Karpas-422 (cell line): Measurements from ENCODE around the gene MACROD2. TPM values are rescaled to one million over a fixed set of nuclear protein-coding genes. Genes with fewer than 3 reads are reported as not detected.

Experiments used
- DNase-seq: peaks from one replicate; pipeline ENCODE4 v3.0.0-alpha.2; 2015
- H2AFZ ChIP-seq: fragments of 200-600 bp; sonication (generic); 2 replicates; pipeline ENCODE4 v1.6.1; 2014; ENCODE audit warnings: antibody characterized with exemption, low read length, mixed read lengths
- H3K27ac ChIP-seq: fragments of 200-600 bp; sonication (generic); 2 replicates; pipeline ENCODE4 v1.5.1; 2014; ENCODE audit warnings: mild to moderate bottlenecking, low read length, moderate library complexity
- H3K27me3 ChIP-seq: fragments of 200-600 bp; sonication (generic); 2 replicates; pipeline ENCODE4 v1.6.1; 2014; ENCODE audit warnings: low read length, mixed read lengths
- H3K36me3 ChIP-seq: fragments of 200-600 bp; sonication (generic); 2 replicates; pipeline ENCODE4 v1.6.1; 2014; ENCODE audit warnings: low read length, mixed read lengths; ENCODE audit not compliant: insufficient read depth
- H3K4me1 ChIP-seq: fragments of 200-600 bp; sonication (generic); 2 replicates; pipeline ENCODE4 v1.6.1; 2014; ENCODE audit warnings: mild to moderate bottlenecking, low read length, mixed read lengths
- H3K4me2 ChIP-seq: fragments of 200-600 bp; sonication (generic); 2 replicates; pipeline ENCODE4 v1.6.1; 2014; ENCODE audit warnings: low read length, low read depth, mild to moderate bottlenecking; ENCODE audit not compliant: poor library complexity, severe bottlenecking
- H3K4me3 ChIP-seq: fragments of 200-600 bp; sonication (generic); 2 replicates; pipeline ENCODE4 v1.5.1; 2014; ENCODE audit warnings: mild to moderate bottlenecking, antibody characterized with exemption, low read length, mixed read lengths
- H3K79me2 ChIP-seq: fragments of 200-600 bp; sonication (generic); 2 replicates; pipeline ENCODE4 v1.6.1; 2014; ENCODE audit warnings: mild to moderate bottlenecking, low read length, mixed read lengths
- H3K9ac ChIP-seq: fragments of 200-600 bp; sonication (generic); 2 replicates; pipeline ENCODE4 v1.6.0; 2014; ENCODE audit warnings: low read length
- H3K9me2 ChIP-seq: fragments of 200-600 bp; sonication (generic), shearing (Covaris generic); replicated peaks from 2 replicates; pipeline ENCODE4 v1.6.0; 2014; ENCODE audit warnings: mild to moderate bottlenecking, low read length, moderate library complexity; ENCODE audit not compliant: insufficient read depth
- H3K9me3 ChIP-seq: fragments of 300-700, 200-600 bp; sonication (generic); 2 replicates; pipeline ENCODE4 v1.6.1; 2014; ENCODE audit warnings: low read length, mixed read lengths
- H4K20me1 ChIP-seq: fragments of 200-600 bp; sonication (generic); 2 replicates; pipeline ENCODE4 v1.6.1; 2014; ENCODE audit warnings: mild to moderate bottlenecking, antibody characterized with exemption, low read length, low read depth; ENCODE audit not compliant: insufficient read depth
- total RNA-seq: library from RNA; depleted of rRNA; stranded (reverse); fragments of >200 nt; shearing (Covaris generic); gene quantifications from 2 replicates; pipeline ENCODE4 v1.2.3, GENCODE V29; 2014; ENCODE audit warnings: low replicate concordance

The MACROD2 gene
- total RNA-seq, 1 experiment from 2014 or later = 0.15 TPM

DNA sequence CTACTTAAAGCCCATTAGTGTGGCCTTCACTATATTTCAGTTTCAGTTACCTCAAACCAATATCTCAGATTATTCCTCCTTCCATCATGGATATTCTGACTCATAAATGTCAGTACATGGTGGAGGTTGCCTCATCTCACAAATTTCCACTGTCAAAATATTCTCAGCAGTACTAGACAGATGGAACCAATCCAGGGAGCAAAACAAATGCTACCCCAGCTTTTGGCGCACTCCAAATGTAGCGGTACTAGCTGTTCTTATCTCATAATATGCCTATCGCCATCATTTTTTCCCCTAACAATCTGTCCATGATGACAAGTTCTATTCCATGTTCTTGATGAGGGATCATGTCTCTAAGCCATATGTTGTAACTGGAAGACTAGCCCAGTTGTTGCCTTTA is 1551.8 kb downstream of the MACROD2 start:
- Histone ChIP-seq H4K20me1 (no peaks in the 10 kb centered on the region), H3K4me1 (no peaks in the 10 kb centered on the region), H3K27ac (no peak overlapping the region), H3K4me3 (no peak overlapping the region), H3K27me3 (no peaks in the 10 kb centered on the region), H2AFZ (no peak overlapping the region), H3K9me3 (peaks cover under 1% of the 10 kb centered on the region; the same call in 1 of the 2 replicates), H3K9ac (no peak overlapping the region), H3K36me3 (no peaks in the 10 kb centered on the region), H3K79me2 (no peaks in the 10 kb centered on the region), H3K9me2 (no peaks in the 10 kb centered on the region), H3K4me2 (no peak overlapping the region)
- DNase-seq = no peak

DNA sequence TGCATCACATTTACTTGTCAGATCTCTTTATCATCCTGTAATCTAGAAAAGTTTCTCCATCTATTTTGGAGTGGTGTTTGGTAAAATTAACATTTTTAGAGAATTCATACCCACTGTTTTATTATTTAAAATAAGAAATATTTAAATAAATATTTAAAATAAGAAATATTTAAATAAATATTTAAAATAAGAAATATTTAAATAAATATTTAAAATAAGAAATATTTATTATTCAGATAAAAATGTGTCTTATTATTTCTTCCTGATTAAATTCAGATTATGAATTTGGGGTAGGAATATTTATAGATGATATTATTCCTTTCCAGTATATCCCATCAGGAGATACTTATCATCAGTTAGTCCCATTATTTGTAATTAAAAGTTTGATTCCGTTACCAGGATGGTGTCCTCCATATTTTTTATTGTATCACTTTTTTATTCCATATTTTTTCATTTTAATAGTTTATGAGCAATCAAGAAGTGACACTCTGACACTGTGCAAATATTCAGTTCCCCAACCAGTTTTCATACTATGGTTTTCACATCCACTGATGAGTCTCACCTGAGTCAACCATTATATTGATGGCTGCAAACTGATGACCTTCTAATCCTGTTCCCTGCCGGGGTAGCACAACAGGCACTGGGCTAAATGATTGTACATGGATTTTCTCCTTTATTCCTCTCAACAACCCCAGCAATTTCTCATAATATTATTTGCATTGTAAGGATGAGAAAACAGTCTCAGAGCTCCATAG is 1555.0 kb downstream of the MACROD2 start:
- no peaks in the 10 kb centered on the region for H3K4me1 ChIP-seq
- no peaks in the 10 kb centered on the region for H3K36me3 ChIP-seq
- H3K4me3 ChIP-seq = no peak overlapping the region
- no peak overlapping the region for H3K27ac ChIP-seq
- H3K4me2 ChIP-seq = no peak overlapping the region
- H3K27me3 ChIP-seq = no peaks in the 10 kb centered on the region
- H3K9me2 ChIP-seq = no peaks in the 10 kb centered on the region
- DNase-seq = no peak
- no peak overlapping the region for H2AFZ ChIP-seq
- H4K20me1 ChIP-seq = no peaks in the 10 kb centered on the region
- no peak overlapping the region for H3K9ac ChIP-seq
- H3K79me2 ChIP-seq = no peaks in the 10 kb centered on the region
- H3K9me3 ChIP-seq = peaks cover 5% of the 10 kb centered on the region

DNA sequence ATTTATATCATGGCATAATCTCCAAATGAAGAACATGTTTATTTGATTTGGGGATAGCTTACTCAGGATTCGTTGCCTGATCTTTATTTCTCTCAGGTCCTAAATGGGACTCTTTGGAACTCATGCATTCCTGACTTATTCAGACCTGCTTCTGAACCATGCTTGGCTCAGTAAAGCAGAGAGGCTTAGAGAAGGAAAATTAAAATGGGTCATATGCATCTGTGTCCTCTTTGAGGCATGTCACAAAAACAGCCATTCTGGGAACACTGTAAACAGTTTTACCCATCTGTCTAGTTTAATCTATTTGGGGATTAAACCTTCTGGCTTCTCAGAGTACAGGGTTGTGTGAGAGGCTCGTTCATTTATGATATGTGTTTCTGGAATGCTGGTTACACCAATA is 1560.6 kb downstream of the MACROD2 start:
- DNase-seq = no peak
- H3K4me2 ChIP-seq = no peak overlapping the region
- H2AFZ ChIP-seq = no peak overlapping the region
- no peak overlapping the region for H3K27ac ChIP-seq
- no peak overlapping the region for H3K4me3 ChIP-seq
- H4K20me1 ChIP-seq = no peaks in the 10 kb centered on the region
- H3K79me2 ChIP-seq = no peaks in the 10 kb centered on the region
- no peaks in the 10 kb centered on the region for H3K4me1 ChIP-seq
- H3K27me3 ChIP-seq = no peaks in the 10 kb centered on the region; the same call in 1 of the 2 replicates
- no peaks in the 10 kb centered on the region for H3K36me3 ChIP-seq
- H3K9ac ChIP-seq = no peak overlapping the region
- no peaks in the 10 kb centered on the region for H3K9me2 ChIP-seq
- peaks cover 5% of the 10 kb centered on the region for H3K9me3 ChIP-seq

DNA sequence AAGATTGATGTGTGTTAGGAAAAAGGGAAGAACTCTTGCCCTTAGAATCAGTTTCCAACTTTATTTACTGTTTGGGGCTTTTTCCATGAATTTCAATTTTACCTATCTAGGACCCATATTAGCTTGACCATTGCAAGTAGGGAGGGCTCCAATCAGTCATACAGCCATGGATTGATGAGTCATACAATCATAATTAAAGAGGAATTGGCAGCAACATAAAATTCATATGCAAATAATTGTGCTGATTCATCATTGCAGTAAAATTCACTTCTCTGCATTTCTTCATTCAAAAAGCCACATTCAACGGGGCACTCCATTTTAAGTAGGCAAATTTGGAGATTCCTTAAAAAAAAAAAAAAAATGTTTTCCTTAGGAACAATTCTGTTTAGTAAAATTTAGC is 1561.6 kb downstream of the MACROD2 start:
- no peaks in the 10 kb centered on the region for H3K36me3 ChIP-seq
- H3K9ac ChIP-seq = no peak overlapping the region
- H3K4me1 ChIP-seq = no peaks in the 10 kb centered on the region

DNA sequence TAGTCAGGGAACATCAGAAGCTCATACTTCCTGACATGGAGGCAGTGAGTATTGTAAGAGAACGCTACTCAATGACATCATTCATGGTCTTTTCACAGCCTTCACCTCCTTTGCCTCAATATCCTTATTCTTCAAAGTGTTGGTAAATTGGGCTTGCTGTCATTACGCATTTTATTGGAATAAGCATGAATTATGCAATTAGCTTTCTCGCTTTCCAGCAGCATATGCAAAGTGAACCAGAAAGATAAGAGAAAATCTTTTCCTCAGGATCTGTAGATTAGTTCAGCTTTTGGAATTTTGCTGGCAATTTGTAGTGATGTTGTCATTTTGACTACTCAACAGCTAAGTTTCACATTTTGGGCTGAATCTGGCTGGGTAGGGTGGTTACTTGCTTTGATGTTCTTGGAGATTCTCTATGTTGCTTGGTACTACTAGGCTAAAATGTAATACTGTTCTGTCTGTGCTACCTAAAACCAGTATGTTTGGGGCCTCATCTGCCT is 1565.8 kb downstream of the MACROD2 start:
- no peaks in the 10 kb centered on the region for H3K9me2 ChIP-seq
- H3K9me3 ChIP-seq = no peaks in the 10 kb centered on the region
- H3K4me2 ChIP-seq = no peak overlapping the region
- H3K79me2 ChIP-seq = no peaks in the 10 kb centered on the region
- no peaks in the 10 kb centered on the region for H3K4me1 ChIP-seq
- H4K20me1 ChIP-seq = no peaks in the 10 kb centered on the region
- H3K9ac ChIP-seq = no peak overlapping the region
- no peak for DNase-seq
- H2AFZ ChIP-seq = no peak overlapping the region
- H3K27me3 ChIP-seq = no peaks in the 10 kb centered on the region; the same call in 1 of the 2 replicates
- no peak overlapping the region for H3K27ac ChIP-seq
- no peaks in the 10 kb centered on the region for H3K36me3 ChIP-seq
- H3K4me3 ChIP-seq = no peak overlapping the region

More for the DNA sequence above, 1561.6 kb downstream of the MACROD2 start:
- no peak overlapping the region for H2AFZ ChIP-seq
- no peaks in the 10 kb centered on the region for H3K79me2 ChIP-seq
- no peaks in the 10 kb centered on the region for H3K9me2 ChIP-seq
- no peak overlapping the region for H3K27ac ChIP-seq
- H3K4me2 ChIP-seq = no peak overlapping the region
- H3K4me3 ChIP-seq = no peak overlapping the region
- H4K20me1 ChIP-seq = no peaks in the 10 kb centered on the region
- DNase-seq = no peak
- H3K27me3 ChIP-seq = no peaks in the 10 kb centered on the region; the same call in 1 of the 2 replicates
- peaks cover 5% of the 10 kb centered on the region for H3K9me3 ChIP-seq

DNA sequence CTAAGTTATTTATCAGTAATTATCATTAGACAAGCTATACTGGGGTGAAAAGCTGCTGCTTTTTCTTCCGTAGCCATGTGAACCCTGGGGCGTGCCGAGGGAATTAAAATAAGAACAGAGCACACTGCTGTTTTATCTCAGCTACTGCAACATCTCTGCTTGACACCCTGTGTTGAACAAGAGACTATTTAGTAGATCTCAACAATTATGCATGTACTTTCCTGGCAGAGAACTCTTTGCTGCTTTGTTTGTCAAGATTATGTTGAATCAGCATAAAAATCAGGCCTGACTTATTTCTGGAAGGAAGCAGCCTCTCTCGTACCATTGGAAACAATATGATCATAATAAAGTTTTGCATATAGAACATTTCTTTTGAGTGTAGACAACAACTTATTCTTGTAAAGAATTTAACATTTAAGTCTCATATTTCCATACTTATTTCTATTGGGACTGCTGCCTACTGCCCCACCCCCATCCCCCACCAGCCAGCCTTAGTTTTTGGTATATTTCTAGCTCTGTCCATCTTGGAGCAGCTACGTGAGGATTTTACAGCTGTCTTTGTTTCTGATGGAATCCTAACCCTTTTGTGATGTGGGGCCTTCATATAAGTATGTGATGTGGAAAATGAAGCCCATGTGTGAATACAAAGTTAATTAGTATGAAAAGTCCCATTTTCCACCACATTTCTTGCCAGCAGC is 1566.5 kb downstream of the MACROD2 start:
- no peak for DNase-seq
- no peak overlapping the region for H3K4me3 ChIP-seq
- no peak overlapping the region for H3K27ac ChIP-seq
- H3K79me2 ChIP-seq = no peaks in the 10 kb centered on the region
- no peak overlapping the region for H2AFZ ChIP-seq
- H3K4me1 ChIP-seq = no peaks in the 10 kb centered on the region
- no peaks in the 10 kb centered on the region for H3K36me3 ChIP-seq
- H4K20me1 ChIP-seq = no peaks in the 10 kb centered on the region
- no peaks in the 10 kb centered on the region for H3K9me3 ChIP-seq
- H3K27me3 ChIP-seq = no peaks in the 10 kb centered on the region; the same call in 1 of the 2 replicates
- H3K9ac ChIP-seq = no peak overlapping the region
- no peaks in the 10 kb centered on the region for H3K9me2 ChIP-seq
- H3K4me2 ChIP-seq = no peak overlapping the region

DNA sequence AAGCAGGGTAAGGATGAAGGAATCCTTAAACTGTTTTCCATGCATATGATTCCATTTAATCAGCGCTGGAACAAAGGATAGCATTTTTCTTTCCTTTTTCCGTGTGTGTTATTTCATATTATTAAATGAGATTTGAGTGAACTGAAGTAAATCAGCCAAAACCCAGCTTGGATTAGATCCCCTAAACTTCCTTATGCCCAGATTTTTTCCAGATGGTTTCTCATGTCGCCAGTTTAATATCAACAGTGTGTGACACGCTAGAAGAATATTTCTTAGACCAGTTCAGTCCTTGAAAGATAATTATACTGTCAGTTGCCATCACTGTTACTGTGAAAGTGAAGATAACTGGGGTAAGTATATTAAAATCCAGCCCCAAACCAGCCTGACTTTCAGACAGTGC is 1568.5 kb downstream of the MACROD2 start:
- H3K9me2 ChIP-seq = no peaks in the 10 kb centered on the region
- H3K27ac ChIP-seq = no peak overlapping the region
- H3K36me3 ChIP-seq = no peaks in the 10 kb centered on the region
- H2AFZ ChIP-seq = no peak overlapping the region
- H3K4me1 ChIP-seq = no peaks in the 10 kb centered on the region
- no peaks in the 10 kb centered on the region for H3K9me3 ChIP-seq
- DNase-seq = no peak
- no peak overlapping the region for H3K4me3 ChIP-seq
- no peaks in the 10 kb centered on the region; the same call in 1 of the 2 replicates for H3K27me3 ChIP-seq
- H3K79me2 ChIP-seq = no peaks in the 10 kb centered on the region
- H3K9ac ChIP-seq = no peak overlapping the region
- H4K20me1 ChIP-seq = no peaks in the 10 kb centered on the region
- no peak overlapping the region for H3K4me2 ChIP-seq

DNA sequence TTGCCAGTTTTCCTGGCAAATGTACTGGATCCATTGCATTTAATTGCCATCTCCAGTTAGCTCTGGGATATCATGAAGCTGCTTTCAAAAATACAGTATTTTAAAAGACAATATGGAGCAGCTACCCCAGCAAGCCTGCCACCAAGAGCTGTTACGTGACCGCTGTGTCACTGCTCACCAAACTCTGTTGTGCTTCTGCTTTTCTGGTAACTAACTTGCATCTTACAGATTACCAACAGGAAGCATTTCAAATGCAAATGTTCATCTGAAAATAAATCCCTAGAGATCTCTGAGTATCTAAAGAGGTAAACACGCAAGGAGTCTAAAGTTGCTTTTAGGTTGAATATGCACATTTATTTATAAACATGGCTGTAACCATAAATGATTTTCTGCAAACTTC is 1569.7 kb downstream of the MACROD2 start:
- Histone ChIP-seq H3K4me3 (no peak overlapping the region), H3K79me2 (no peaks in the 10 kb centered on the region), H3K9me2 (no peaks in the 10 kb centered on the region), H3K4me1 (no peaks in the 10 kb centered on the region), H3K9ac (no peak overlapping the region), H3K27me3 (no peaks in the 10 kb centered on the region), H3K27ac (no peak overlapping the region), H4K20me1 (no peaks in the 10 kb centered on the region), H3K36me3 (no peaks in the 10 kb centered on the region), H3K9me3 (no peaks in the 10 kb centered on the region), H3K4me2 (no peak overlapping the region), H2AFZ (no peak overlapping the region)
- DNase-seq = no peak
